GM18861 (cell line): ENCODE measurements around the gene PLOD3.
"Not testable (repeated sequence)": the region's sequence is repeated elsewhere in the genome, so short reads cannot be mapped to it uniquely, and the experiment has no call there.

ENCODE experiments used
- ATAC-seq: cut with Tn5 transposase; IDR thresholded peaks from one replicate; pipeline ENCODE4 v1.9.1; 2021; ENCODE audit not compliant: unreplicated experiment

Gene PLOD3, protein sequence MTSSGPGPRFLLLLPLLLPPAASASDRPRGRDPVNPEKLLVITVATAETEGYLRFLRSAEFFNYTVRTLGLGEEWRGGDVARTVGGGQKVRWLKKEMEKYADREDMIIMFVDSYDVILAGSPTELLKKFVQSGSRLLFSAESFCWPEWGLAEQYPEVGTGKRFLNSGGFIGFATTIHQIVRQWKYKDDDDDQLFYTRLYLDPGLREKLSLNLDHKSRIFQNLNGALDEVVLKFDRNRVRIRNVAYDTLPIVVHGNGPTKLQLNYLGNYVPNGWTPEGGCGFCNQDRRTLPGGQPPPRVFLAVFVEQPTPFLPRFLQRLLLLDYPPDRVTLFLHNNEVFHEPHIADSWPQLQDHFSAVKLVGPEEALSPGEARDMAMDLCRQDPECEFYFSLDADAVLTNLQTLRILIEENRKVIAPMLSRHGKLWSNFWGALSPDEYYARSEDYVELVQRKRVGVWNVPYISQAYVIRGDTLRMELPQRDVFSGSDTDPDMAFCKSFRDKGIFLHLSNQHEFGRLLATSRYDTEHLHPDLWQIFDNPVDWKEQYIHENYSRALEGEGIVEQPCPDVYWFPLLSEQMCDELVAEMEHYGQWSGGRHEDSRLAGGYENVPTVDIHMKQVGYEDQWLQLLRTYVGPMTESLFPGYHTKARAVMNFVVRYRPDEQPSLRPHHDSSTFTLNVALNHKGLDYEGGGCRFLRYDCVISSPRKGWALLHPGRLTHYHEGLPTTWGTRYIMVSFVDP

DNA sequence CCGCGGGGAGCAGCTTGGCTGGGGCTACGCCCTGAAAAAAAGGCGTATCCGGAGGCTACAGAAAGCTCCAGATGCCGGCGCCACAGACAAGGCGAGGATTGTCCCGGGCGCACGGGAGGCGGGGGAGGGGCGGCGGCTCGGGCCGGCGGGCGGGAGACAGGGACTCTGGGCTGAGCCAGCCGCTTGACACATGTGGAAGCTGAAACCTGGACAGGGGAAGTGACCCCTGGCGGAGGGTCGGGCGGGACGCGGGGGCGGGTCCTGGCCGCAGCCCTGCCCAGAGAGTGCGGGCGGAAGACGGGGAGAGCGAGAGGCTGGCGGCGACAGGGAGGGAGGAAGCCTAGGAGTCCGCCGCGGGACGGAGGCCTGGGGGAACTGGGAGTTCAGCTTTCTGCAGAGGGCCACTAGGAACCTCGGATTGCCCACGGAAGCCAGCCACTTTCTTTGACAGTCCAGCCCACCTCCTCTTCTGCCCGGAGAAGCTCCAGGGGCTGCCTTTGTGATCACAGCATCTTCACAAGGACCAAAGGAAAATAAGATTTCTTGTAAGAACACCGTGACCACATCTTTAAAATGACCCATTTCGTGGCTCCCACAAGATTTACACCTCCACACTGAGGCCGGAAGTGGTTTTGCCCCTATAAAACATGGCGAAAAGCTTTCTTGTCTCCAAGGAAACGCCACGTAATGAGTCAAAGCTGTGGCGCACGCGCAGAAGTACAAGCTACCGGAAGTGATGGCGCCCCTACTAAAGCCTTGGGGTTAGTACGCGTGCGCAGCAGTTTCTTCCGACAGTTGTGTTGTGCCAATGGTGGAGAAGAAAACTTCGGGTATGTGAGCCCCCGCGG lies at the start of gene PLOD3, which contains the start of gene ZNHIT1:
Gene PLOD3 (minus strand): TSS at position 194 of the 848 bp plus-strand sequence. CDS start 307 bp downstream, outside the sequence.
Gene ZNHIT1 (plus strand): TSS at position 778 of the 848 bp plus-strand sequence. CDS start 31 bp downstream, at position 809.
- ATAC-seq = peak; percentile 63

DNA sequence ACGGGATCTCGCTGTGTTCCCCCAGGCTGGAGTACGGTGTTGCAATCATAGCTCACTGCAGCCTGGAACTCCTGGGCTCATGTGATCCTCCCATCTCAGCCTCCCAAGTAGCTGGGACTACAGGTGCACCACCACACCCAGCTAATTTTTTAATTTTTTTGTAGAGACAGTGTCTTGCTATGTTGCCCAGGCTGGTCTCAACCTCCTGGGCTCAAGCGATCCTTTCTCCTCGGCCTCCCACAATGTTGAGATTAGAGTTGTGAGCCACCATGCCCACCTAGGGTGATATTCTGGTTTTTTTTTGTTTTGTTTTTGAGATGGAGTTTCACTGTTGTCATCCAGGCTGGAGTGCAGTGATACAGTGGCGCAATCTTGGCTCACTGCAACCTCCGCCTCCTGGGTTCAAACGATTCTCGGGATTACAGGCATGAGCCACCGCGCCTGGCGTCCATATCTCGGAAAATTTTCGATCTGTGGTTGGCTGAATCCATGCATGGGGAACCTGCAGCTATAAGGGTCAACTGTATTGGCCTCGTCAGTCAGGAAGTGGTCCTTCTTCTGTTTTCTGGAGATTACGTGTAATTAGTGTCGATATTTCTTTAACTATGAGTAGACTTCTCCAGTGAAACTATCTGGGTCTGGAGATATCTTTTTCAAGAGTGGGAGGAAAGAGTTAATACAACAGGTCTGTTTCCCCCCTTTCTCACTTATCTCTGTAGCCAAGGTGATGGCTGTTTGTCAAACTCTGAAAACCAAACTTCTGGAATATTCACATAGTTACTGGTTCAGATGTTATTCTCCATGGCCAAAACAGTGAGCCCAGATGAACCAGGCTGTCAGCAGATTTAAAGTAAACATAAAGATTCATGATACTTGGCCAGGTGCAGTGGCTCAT lies 48.5 kb upstream of the PLOD3 start:
- ATAC-seq = no peak

DNA sequence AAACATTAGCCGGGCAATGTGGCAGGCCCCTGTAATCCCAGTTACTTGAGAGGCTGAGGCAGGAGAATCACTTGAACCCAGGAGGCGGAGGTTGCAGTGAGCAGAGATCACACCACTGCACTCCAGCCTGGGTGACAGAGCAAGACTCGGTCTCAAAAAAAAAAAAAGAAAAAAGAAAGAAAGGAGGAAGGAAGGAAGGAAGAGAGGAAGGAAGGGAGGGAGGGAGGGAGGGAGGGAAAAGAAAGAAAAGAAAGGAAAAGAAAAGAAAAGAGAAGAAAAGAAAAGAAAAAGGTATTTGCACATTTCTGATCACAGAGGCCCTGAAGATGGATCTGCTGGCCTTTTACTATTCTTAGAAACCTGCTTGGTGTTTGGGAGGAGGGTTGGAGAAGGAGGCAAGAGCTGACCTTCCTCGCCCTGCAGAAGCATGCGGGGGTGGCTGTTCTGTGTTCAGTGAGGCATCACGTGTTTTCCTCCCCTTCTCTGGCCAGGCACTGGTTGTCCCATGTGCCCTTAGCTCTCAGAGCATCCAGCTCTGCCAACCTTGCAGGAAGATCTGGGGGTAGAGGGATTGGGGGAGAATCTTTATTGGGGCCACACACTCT lies 46.8 kb upstream of the PLOD3 start:
- ATAC-seq = not testable (repeated sequence)

DNA sequence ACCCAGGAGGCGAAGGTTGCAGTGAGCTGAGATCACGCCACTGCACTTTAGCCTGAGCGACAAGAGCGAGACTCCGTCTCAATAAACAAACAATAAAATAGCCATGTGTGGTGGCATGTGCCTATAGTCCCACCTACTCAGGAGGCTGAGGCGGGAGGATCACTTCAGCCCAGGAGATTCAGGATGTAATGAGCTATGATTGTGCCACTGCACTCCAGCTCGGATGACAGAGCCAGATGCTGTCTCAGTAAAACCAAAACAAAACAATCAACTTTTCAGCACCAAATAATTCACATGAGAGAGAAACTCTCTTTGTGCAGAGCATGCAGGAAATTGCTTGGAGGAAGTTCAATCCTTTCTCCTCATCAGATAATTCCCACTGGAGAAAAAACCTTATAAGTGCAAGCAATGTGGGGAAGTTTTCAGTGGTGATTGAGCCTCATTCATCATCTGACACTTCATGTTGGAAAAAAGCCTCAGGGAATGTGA lies 40.9 kb upstream of the PLOD3 start:
- no peak for ATAC-seq

DNA sequence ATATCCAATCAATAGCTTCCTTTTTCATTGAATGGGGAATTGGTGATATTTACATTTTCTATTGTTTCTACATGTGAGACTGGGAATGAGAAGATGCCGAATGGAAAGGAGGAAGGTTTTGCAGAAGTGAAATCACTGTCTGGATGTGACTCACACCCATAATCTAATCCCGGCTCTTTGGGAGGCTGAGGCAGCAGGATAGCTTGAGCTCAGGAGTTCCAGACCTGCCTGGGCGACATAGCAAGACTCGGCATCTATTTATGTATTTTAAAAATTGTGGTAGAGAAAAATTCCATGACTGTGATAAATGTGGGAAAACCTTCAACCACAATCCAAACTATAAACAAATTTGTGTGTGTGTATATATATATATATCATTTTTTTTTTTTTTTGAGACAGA lies 38.4 kb upstream of the PLOD3 start:
- no peak for ATAC-seq

DNA sequence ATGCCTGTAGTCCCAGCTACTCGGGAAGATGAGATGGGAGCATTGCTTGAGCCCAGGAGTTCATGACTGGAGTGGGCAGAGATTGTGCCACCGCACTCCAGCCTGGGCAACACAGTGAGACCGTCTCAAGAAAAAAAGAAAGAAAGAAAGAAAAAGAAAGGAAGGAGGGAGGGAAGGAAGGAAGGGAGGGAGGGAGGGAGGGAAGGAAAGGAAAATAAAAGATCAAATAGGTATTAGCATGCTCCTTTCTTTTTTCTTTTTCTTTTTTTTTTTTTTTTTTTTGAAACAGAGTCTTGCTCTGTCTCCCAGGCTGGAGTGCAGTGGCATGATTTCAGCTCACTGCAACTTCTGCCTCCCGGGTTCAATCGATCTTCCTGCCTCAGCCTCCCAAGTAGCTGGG lies 35.8 kb upstream of the PLOD3 start:
- ATAC-seq = not testable (repeated sequence)

DNA sequence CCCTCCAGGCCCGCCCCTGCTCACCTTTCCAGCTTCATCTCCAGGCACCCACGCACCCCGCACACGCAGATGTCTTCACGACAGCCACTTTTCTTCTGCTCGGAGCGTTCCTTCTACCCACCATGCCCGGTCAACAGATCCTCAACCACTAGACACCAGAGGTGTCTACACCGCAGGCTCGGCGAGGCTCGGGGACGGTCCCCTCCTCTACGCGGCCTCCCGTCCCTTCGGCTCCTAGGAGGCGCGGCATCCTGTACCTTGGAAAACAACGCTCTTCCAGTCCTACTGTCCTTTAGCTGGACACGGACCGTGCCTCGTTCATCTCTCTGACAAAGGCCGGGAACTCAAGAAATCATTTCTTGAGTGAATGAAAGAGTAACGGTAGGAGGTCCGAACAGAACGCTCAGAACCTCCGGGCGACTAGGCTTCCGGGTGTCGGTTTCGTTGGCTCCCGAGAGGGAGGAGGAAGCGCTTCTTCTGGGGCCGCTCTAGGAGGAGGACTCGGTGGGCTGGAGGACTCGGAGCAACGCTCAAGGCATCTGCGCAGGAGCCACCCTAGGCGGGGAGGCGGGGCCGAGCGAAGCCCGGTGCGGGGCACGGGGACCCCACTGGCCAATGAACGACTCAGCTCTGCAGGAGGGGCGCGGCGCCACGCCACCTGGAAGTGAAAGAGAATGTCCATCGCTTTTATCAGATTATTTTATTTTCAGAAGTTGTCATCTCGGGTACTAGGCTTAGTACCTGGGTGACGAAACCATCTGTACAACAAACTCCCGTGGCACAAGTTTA lies 34.7 kb upstream of the PLOD3 start:
- ATAC-seq = peak; percentile 92

DNA sequence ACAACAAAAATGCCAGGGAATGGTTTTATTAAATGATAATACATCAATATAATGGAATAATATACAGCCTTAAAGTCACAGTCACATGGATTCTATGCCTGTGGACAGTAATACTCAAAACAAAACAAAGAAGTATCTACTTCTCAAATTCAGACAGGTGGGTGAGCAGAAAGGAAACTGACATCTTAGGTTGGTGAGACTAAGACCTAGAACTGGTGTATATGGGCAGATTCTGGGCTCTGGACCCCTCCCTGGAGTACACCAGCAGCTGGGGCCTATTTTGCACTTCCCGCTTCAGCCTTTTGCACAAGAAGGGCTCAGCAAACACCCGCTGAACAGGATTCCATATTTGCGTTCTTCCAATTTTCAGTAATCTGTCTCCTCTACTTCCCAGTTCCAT lies 32.9 kb upstream of the PLOD3 start:
- no peak for ATAC-seq

DNA sequence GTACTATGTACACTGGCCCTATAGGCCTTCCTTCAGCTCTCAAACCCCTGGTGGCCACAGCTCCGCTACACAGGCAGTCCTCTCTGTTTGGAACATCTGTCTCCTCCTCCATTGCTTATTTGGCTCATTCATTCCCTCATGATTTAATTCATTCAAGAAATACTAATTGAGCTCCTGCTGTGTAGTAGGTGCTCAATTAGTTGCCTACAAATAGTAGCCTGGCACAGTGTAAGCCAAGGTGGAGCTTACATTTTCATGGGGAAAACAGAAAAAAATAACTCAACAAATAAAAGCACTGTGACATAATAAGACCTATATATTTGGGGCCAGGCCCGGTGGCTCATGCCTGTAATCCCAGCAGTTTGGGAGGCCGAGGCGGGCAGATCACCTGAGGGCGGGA lies 30.9 kb upstream of the PLOD3 start:
- no peak for ATAC-seq

DNA sequence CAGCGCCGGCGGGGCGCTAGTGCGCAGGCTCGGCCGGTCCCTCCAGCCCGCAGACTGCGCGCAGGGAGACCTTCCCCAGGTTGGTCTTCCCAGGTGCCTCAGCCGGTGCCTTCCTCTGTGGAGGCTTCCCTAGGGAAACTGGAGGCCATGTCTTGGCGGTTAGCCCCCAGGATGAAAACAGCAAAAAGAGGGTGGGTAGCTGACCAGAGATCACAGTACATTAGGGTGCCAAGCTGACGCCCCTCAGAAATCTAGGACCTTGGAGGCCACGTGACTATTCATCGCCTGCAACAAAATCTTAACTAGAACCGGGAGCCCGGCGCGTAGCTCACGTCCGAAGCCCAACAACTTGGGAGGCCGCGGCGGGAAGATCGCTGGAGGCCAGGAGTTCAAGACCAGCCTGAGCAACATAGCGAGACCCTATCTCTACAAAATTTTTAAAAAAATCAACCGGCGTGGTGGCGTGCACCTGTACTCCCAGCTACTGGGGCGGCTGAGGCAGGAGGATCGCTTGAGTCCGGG lies 27.8 kb upstream of the PLOD3 start:
- ATAC-seq = no peak

DNA sequence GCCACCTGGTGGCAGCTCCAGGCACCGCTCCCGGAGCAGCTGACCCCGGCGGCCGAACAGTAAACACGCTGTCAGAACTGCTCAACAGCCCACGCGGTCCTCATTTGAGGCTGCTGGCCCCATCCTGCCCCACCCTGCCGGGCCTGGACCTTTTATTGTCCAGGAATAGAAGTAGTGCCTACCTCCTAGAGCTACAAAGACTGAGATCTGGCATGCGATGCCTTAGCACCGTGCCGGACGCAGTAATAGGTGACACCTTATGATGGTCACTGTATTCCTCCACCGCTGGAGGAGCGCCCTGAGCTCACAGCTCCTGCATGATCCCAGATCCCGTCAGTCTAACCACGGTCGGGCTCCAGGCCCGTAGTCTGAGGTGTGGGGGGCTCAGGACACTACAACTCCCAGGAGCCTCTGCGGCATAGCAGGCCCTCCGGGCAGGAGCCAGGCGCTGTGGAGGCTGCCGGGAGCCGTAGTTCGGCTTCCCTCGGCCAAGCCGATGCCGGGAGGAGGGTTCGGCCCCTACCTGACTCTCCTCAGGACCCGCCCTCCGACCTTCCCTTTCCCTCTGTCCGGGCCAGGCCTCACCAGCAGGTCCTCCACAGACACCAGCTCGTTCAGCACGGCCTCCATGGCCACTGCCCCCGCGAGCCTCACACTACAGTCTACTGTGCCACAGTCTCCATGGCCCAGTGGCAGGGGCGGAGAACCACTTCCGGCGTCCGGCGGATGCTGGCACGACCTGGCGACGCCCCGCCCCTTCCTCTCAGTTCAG lies 27.2 kb upstream of the PLOD3 start, which contains the start of gene FIS1:
Gene FIS1 (minus strand): TSS at position 707 of the 772 bp plus-strand sequence. CDS start 77 bp downstream, at position 630.
- peak; percentile 83 for ATAC-seq

DNA sequence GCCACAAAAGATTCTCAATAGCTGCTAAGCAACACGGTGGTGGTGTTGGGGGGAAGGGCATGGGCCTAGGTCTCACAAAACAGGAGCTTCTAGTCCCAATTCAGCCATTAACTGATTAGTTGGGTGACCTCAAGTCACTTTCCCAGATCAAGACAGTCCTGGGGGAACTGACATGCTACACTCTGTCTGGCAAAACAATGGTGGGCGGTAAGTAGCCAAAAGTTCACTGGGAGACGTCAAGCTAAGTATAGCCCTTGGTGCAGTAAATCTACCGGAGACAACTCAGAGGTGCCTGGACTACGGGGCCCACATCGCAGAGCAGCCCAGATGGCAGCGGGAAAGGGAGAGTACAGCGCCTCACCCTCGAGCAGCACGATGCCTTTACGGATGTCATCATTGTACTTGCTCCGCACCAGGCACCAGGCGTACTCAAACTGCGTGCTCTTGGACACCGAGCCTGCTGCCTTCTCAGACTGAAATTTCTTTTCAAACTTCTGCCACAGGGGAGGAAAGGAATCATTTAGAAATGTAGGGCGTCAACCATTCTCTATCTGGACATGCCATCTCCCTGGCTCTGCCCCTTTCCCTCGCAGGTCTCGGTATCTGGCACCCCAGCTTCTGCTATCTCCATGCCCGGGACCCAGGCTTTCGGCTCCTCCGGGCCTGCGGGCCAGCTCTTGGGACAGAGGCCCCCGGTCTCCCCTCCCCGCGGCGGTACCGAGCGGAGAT lies 26.4 kb upstream of the PLOD3 start:
- ATAC-seq = no peak

DNA sequence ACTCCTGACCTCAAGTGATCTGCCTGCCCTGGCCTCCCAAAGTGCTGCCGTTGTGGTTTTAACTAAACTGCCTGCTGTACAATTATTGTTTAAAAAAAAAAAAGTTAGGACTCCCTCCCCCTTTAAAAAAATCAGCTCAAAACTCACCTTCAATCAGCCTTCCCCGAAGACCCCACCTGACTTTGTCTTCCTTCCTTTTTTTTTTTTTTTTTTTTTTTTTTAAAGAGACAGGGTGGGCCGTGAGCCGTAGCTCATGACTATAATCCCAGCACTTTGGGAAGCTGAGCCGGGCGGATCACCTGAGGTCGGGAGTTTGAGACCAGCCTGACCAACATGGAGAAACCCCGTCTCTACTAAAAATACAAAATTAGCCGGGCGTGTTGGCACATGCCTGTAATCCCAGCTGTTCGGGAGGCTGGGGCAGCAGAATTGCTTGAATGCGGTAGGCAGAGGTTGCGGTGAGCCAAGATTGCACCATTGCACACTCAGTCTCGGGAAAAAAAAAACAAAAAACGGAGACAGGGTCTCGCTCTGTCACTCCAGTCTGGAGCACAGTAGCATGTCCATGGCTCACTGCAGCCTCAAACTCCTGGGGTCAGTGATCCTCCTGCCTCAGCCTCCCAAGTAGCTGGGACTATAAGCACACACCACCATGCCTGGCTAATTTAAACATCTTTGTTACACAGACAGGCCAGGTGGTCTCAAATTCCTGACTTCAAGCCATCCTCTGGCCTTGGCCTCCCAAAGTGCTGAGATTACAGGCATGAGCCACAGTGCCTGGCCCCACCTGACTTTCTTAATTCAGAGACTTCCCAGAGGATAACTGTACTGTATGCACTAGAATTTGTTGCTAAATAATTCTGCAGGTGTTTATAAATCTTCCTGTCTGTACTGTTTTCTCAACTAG lies 24.3 kb upstream of the PLOD3 start:
- ATAC-seq = no peak

DNA sequence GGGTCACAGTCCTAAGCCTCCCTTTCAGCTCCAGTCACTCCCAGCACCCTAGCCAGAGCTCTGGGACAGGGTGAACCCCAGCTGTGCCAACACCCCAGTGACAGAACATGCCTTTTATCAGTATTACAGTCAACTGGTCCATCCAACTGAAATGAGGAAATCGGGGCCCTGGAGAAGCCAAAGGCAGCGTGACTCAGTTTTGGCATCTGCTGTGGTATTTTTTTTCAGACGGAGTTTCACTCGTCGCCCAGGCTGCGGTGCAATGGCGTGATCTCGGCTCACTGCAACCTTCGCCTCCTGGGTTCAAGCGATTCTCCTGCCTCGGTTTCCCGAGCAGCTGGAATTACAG lies 23.6 kb upstream of the PLOD3 start:
- no peak for ATAC-seq

DNA sequence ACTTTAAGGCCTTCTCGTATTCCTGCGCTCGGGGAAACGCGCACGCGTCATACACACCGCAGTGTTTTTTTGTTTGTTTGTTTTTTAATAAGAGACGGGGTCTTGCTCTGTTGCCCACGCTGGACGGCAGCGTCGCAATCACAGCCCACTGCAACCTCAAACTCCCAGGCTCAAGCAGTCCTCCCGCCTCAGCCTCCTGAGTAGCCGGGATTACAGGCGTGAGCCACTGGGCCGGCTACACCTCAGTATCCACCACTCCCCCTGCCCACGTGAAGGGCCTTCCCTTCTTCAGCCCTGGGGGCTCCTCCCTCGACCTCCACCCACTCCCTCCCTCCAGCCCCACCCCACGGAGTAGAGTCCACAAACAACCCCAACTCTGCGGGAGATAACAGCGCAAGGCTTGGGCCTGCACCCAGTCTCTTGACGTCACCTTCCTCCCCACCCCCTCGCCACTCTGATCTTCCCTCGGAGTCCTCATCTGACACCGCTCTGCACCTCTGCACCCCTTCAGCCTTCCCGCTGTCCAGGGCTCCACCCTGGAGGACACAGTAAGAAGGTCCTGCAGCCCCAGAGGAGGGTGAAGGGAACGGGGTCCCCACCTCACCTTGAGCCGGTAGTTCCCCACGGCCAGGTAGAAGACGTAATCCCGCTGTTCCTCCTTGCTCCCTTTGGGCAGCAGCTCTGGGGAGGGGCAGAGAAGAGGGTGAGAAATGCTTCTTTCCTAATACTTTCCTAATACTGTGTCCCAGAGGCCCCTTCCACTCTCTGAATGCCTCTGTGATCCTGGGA lies 23.0 kb upstream of the PLOD3 start:
- ATAC-seq = no peak

DNA sequence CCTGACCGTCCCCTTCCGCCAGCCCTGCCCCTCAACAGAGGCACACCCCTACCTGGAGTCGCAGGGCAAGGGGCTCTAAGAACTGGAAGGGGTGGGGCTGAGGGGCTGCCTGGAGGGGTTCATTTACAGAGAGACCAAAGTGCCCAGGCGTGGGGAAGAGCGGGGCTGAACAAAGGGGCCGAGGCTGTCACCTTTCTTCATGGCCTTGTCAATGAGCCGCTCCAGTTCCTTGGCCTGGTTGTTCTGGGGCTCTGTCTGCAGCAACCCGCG lies 22.5 kb upstream of the PLOD3 start:
- no peak for ATAC-seq
